H4 (cell line): ENCODE data around the gene GC. TPM values are rescaled to one million over a fixed set of nuclear protein-coding genes. Genes with fewer than 3 reads are reported as not detected.
"Not testable (repeated sequence)": the region's sequence is repeated elsewhere in the genome, so short reads cannot be mapped to it uniquely, and the experiment has no call there.

Experiments used
- DNase-seq: peaks from one replicate; pipeline ENCODE4 v3.0.0-alpha.2; 2015; ENCODE audit warnings: low spot score
- total RNA-seq: library from RNA; depleted of rRNA; stranded (reverse); fragments of >200 nt; shearing (Covaris generic); gene quantifications from 2 replicates; pipeline ENCODE4 v1.2.3, GENCODE V29; 2014; rRNA removed

GC gene
- total RNA-seq: not detected in 2 replicates

GRCh38 chr4:71783972-71784371, at the start of gene GC:
GC (minus strand) TSS chr4:71784079; CDS start chr4:71784018, 61 bp downstream.
- no peak for DNase-seq

GRCh38 chr4:71833232-71833900, 49.5 kb upstream of the GC start:
- DNase-seq: no peak

GRCh38 chr4:71832049-71832448, 48.2 kb upstream of the GC start:
- DNase-seq: no peak

- DNase-seq: no peak
Observed at GRCh38 chr4:71830497-71831190, 46.8 kb upstream of the GC start.

GRCh38 chr4:71828470-71828869, 44.6 kb upstream of the GC start:
- DNase-seq: no peak

GRCh38 chr4:71827826-71828225, 43.9 kb upstream of the GC start:
- DNase-seq: no peak

- DNase-seq: no peak
Observed at GRCh38 chr4:71816676-71817303, 32.9 kb upstream of the GC start.

GRCh38 chr4:71814433-71814832, 30.6 kb upstream of the GC start:
- DNase-seq: no peak

- not testable (repeated sequence) for DNase-seq
Observed at GRCh38 chr4:71809805-71810204, 25.9 kb upstream of the GC start.

GRCh38 chr4:71807469-71807868, 23.6 kb upstream of the GC start:
- DNase-seq: no peak

GRCh38 chr4:71805230-71805629, 21.4 kb upstream of the GC start:
- DNase-seq: not testable (repeated sequence)

- not testable (repeated sequence) for DNase-seq
Observed at GRCh38 chr4:71804017-71804697, 20.3 kb upstream of the GC start.

- no peak for DNase-seq
Observed at GRCh38 chr4:71785959-71786358, 2.1 kb upstream of the GC start.

GRCh38 chr4:71784569-71785197, 804 bp upstream of the GC start:
- no peak for DNase-seq

- DNase-seq: no peak
Observed at GRCh38 chr4:71777891-71778290, 6.0 kb downstream of the GC start.

- DNase-seq: no peak
Observed at GRCh38 chr4:71775449-71775848, 8.4 kb downstream of the GC start.

- DNase-seq: no peak
Observed at GRCh38 chr4:71774136-71774535, 9.7 kb downstream of the GC start.

GRCh38 chr4:71773004-71773403, 10.9 kb downstream of the GC start:
- DNase-seq: no peak

GRCh38 chr4:71772592-71772991, 11.3 kb downstream of the GC start:
- no peak for DNase-seq

- no peak for DNase-seq
Observed at GRCh38 chr4:71771613-71772012, 12.3 kb downstream of the GC start.

GRCh38 chr4:71769434-71769833, 14.4 kb downstream of the GC start:
- no peak for DNase-seq

GRCh38 chr4:71768123-71768522, 15.8 kb downstream of the GC start:
- DNase-seq: no peak
